ENCODE measurements around the gene RHEBL1.

Gene RHEBL1

DNA sequence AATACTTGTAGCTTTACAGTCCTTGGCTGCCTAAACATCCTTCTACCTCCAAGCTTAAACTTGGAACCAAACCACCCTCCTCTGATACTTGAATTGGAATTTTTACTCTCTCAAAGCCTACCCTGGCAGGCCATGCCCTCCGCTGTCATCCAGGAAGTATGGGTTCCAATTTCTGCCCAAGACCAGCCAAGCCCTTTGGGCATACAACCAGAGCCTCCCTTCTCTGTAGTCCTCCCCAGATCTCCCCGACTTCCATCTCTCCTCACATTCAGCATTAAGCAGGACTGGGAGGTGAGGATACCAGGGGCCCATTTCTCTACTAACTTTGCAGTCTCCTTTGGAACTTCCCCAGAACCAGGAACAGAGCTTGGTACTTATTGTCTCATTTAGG is 25.2 kb upstream of the RHEBL1 start:
- Histone ChIP-seq H3K9ac (ENCODE audit: low read length) (no peak overlapping the region), H3K23ac (ENCODE audit: low read length) (no peak overlapping the region), H3K18ac (ENCODE audit: low read length) (no peak overlapping the region), H4K5ac (ENCODE audit: low read length) (no peak overlapping the region), H3K27ac (ENCODE audit: low read depth, low read length) (no peak overlapping the region), H3K4me2 (ENCODE audit: low read length) (no peak overlapping the region), H3K79me1 (ENCODE audit: low read length) (no peaks in the 10 kb centered on the region), H2BK5ac (ENCODE audit: low read length) (no peak overlapping the region), H3K27me3 (ENCODE audit: insufficient read depth, low read length, poor library complexity) (peaks cover 47% of the 10 kb centered on the region), H3K4me3 (ENCODE audit: low read length) (no peak overlapping the region), H2AK5ac (ENCODE audit: low read length) (no peak overlapping the region), H3K56ac (ENCODE audit: low read length) (no peak overlapping the region), H3K4ac (ENCODE audit: low read depth, low read length) (no peak overlapping the region), H2BK15ac (replicated peaks; ENCODE audit: low read depth) (no peak overlapping the region), H3K36me3 (ENCODE audit: control insufficient read depth, insufficient read depth, low read length) (peaks cover 6% of the 10 kb centered on the region), H3K79me2 (ENCODE audit: control insufficient read depth, insufficient read depth, low read length) (no peaks in the 10 kb centered on the region), H4K8ac (ENCODE audit: low read depth, low read length) (no peak overlapping the region), H2BK120ac (ENCODE audit: low read depth, low read length) (no peak overlapping the region), H3K4me1 (ENCODE audit: control insufficient read depth, low read depth, low read length) (no peaks in the 10 kb centered on the region)
- no CpG with 5 or more reads among the region's 2 CpGs for WGBS (ENCODE audit: extremely low coverage, insufficient coverage, low lambda C conversion rate)
- no peak for DNase-seq

DNA sequence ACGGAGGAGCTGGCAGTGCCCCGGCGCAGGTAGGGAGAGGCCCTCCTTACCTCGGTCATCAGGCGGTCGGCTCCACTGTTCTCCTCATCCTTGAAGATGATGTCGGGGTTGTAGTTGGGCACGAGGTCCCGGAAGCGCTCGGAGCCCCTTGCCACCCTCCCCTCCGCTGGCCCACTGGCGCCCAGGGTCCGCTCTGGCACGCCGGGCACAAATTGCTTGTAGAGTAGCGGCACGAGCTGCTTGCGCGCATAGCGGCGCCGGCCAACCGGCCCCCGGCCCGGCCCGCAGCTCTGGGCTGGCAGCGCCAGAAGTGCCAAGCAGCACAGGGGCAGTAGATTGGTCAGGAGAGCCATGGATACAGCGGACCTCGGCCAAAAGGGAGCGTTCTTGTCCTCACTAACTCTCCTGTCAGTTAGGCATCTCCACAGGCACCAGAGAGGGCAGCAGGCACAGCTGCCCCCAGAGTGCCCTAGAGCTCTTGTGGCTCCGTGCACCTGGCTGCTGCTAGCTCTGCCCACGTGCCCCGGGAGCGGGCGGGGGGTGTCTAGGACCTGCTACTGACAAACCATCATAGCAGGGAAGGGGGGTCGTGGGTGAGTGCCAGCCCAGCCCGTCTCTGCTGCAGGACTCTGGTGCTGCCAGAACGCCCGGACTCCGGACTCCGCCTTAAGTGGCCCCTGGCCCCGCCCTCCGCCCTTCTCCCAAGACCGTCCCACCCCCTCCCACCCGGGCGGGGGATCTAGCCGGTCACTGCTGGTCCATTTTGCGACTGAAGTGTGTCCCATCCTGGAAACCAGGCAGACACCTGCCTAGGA is 24.6 kb upstream of the RHEBL1 start, which contains the start of gene DHH:
Gene DHH (minus strand): TSS at position 642 of the 815 bp plus-strand sequence. CDS start 289 bp downstream, at position 353.
- Histone ChIP-seq H3K4me2 (ENCODE audit: low read length) (peak within 1 kb of the TSS; percentile 3), H3K56ac (ENCODE audit: low read length) (peak within 1 kb of the TSS; percentile 25), H3K79me1 (ENCODE audit: low read length) (no peaks in the 10 kb centered on the region), H4K5ac (ENCODE audit: low read length) (no peak within 1 kb of the TSS), H3K18ac (ENCODE audit: low read length) (no peak within 1 kb of the TSS), H2AK5ac (ENCODE audit: low read length) (no peak within 1 kb of the TSS), H3K4me1 (ENCODE audit: control insufficient read depth, low read depth, low read length) (no peaks in the 10 kb centered on the region), H3K4me3 (ENCODE audit: low read length) (no peak within 1 kb of the TSS), H3K79me2 (ENCODE audit: control insufficient read depth, insufficient read depth, low read length) (no peaks in the 10 kb centered on the region), H3K23ac (ENCODE audit: low read length) (no peak within 1 kb of the TSS), H2BK5ac (ENCODE audit: low read length) (no peak within 1 kb of the TSS), H2BK15ac (replicated peaks; ENCODE audit: low read depth) (no peak within 1 kb of the TSS), H3K27ac (ENCODE audit: low read depth, low read length) (no peak within 1 kb of the TSS), H3K9ac (ENCODE audit: low read length) (no peak within 1 kb of the TSS), H3K36me3 (ENCODE audit: control insufficient read depth, insufficient read depth, low read length) (peaks cover 6% of the 10 kb centered on the region), H3K27me3 (ENCODE audit: insufficient read depth, low read length, poor library complexity) (peaks cover 53% of the 10 kb centered on the region), H3K4ac (ENCODE audit: low read depth, low read length) (no peak within 1 kb of the TSS), H2BK120ac (ENCODE audit: low read depth, low read length) (no peak within 1 kb of the TSS), H4K8ac (ENCODE audit: low read depth, low read length) (no peak within 1 kb of the TSS)
- DNase-seq = no peak
- WGBS (ENCODE audit: extremely low coverage, insufficient coverage, low lambda C conversion rate) = no CpG with 5 or more reads among the region's 49 CpGs

DNA sequence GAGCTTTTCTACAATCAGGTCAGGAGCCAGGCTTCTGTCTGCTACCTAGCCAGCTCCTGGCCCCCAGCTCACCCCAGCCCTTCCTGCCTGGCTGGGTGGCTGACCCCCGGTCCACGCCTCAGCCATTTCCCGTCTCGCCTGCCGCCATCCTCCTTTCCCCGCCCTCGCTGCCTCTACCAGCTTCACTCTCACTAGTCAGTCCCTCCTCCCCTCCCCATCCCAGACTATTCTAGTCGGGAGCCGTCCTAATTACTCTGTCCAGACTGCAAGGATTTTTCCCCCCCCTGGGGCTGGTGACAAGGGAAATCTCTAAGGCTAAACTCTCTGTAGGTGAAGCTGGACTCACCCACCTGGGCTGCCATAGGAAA is 24.0 kb upstream of the RHEBL1 start:
- no peak overlapping the region for H2BK120ac ChIP-seq (ENCODE audit: low read depth, low read length)
- no peak overlapping the region for H3K56ac ChIP-seq (ENCODE audit: low read length)
- no peak overlapping the region for H2AK5ac ChIP-seq (ENCODE audit: low read length)
- no peak overlapping the region for H4K8ac ChIP-seq (ENCODE audit: low read depth, low read length)
- H3K36me3 ChIP-seq (ENCODE audit: control insufficient read depth, insufficient read depth, low read length) = peaks cover 6% of the 10 kb centered on the region
- H4K5ac ChIP-seq (ENCODE audit: low read length) = no peak overlapping the region
- peaks cover 59% of the 10 kb centered on the region for H3K27me3 ChIP-seq (ENCODE audit: insufficient read depth, low read length, poor library complexity)
- H3K79me2 ChIP-seq (ENCODE audit: control insufficient read depth, insufficient read depth, low read length) = no peaks in the 10 kb centered on the region
- no peaks in the 10 kb centered on the region for H3K4me1 ChIP-seq (ENCODE audit: control insufficient read depth, low read depth, low read length)
- no peak overlapping the region for H3K23ac ChIP-seq (ENCODE audit: low read length)
- WGBS (ENCODE audit: extremely low coverage, insufficient coverage, low lambda C conversion rate) = no CpG with 5 or more reads among the region's 9 CpGs
- no peak overlapping the region for H3K18ac ChIP-seq (ENCODE audit: low read length)
- H2BK15ac ChIP-seq (replicated peaks; ENCODE audit: low read depth) = no peak overlapping the region
- no peak overlapping the region for H3K4me2 ChIP-seq (ENCODE audit: low read length)
- no peak overlapping the region for H3K9ac ChIP-seq (ENCODE audit: low read length)
- no peak overlapping the region for H3K27ac ChIP-seq (ENCODE audit: low read depth, low read length)
- no peak for DNase-seq
- H3K79me1 ChIP-seq (ENCODE audit: low read length) = no peaks in the 10 kb centered on the region
- no peak overlapping the region for H3K4ac ChIP-seq (ENCODE audit: low read depth, low read length)
- no peak overlapping the region for H3K4me3 ChIP-seq (ENCODE audit: low read length)
- H2BK5ac ChIP-seq (ENCODE audit: low read length) = no peak overlapping the region

DNA sequence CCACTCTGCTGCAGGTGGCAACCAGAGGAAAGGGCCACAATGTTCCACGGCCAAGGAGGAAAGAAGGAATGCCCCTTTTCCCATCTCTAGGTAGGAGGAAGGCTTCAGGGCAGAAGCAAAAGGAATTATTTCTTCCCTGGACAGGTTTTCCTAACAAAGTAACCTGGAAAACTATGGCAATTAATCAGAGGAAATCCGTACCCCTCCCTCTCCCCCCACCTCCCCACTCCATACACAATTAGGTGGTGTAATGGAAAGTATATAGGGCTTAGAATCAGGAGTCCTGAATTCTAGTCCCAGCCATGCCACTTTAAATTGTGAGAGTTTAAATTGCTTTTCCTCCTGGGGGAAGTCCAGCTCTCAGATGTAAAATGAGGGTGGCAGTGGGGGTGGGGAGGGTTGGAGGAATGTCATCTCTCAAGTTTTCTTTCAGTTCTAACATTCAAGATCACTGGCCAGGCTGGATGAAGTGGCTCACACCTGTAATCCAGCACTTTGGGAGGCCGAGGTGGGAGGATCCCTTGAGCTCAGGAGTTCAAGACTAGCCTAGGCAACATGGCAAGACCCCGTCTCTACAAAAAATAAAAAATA is 23.1 kb upstream of the RHEBL1 start:
- Histone ChIP-seq H3K27me3 (ENCODE audit: insufficient read depth, low read length, poor library complexity) (peaks cover 63% of the 10 kb centered on the region), H3K4me2 (ENCODE audit: low read length) (no peak overlapping the region), H4K5ac (ENCODE audit: low read length) (no peak overlapping the region), H3K27ac (ENCODE audit: low read depth, low read length) (no peak overlapping the region), H2BK5ac (ENCODE audit: low read length) (no peak overlapping the region), H3K4ac (ENCODE audit: low read depth, low read length) (no peak overlapping the region), H3K4me3 (ENCODE audit: low read length) (no peak overlapping the region), H3K36me3 (ENCODE audit: control insufficient read depth, insufficient read depth, low read length) (peaks cover 6% of the 10 kb centered on the region), H2AK5ac (ENCODE audit: low read length) (no peak overlapping the region), H3K9ac (ENCODE audit: low read length) (no peak overlapping the region), H2BK15ac (replicated peaks; ENCODE audit: low read depth) (no peak overlapping the region), H3K79me1 (ENCODE audit: low read length) (no peaks in the 10 kb centered on the region), H3K23ac (ENCODE audit: low read length) (no peak overlapping the region), H3K18ac (ENCODE audit: low read length) (no peak overlapping the region), H3K56ac (ENCODE audit: low read length) (no peak overlapping the region), H3K4me1 (ENCODE audit: control insufficient read depth, low read depth, low read length) (peaks cover 3% of the 10 kb centered on the region), H3K79me2 (ENCODE audit: control insufficient read depth, insufficient read depth, low read length) (no peaks in the 10 kb centered on the region), H4K8ac (ENCODE audit: low read depth, low read length) (no peak overlapping the region), H2BK120ac (ENCODE audit: low read depth, low read length) (no peak overlapping the region)
- WGBS (ENCODE audit: extremely low coverage, insufficient coverage, low lambda C conversion rate) = no CpG with 5 or more reads among the region's 4 CpGs
- DNase-seq = no peak

DNA sequence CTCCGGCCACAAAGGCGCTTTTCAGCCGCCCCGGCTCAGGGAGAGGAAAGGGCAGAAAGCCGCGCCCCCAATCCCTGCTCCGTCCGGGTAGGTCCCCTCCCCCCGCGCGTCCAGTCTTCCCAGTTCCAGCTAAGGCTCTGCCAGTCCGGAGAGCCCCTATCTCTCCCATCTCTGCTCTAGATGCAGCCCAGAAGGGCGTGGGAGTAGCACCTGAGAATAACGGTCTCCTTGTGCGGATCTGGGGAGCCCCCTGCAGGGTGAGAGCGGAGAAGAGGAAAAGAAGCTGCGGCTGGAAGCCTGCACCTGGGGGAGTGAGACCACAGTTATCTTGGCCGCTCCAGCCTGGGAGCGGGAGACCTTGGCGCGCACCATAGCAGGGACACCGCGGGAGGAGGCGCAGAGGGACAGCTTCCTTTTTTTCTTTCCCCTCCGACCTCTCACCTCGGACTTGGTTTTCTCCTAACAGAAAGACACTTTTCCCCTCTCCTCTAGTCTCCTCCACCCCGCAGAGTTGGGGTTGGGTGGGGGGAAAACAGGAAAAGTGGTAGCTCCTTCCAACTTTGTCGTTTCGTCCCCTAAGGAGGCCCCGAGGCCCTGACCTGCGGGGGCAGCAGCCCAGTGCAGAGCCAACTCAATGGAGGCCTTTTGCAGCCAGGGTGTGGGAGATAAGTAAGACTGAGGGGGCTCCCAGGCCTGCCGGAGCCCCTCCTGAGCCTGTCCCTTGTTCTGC is 22.5 kb upstream of the RHEBL1 start:
- H3K18ac ChIP-seq (ENCODE audit: low read length) = no peak overlapping the region
- no CpG with 5 or more reads among the region's 32 CpGs for WGBS (ENCODE audit: extremely low coverage, insufficient coverage, low lambda C conversion rate)
- peaks cover 1% of the 10 kb centered on the region for H3K36me3 ChIP-seq (ENCODE audit: control insufficient read depth, insufficient read depth, low read length)
- no peak overlapping the region for H2BK5ac ChIP-seq (ENCODE audit: low read length)
- no peak overlapping the region for H3K4me3 ChIP-seq (ENCODE audit: low read length)
- no peak overlapping the region for H3K23ac ChIP-seq (ENCODE audit: low read length)
- peaks cover 3% of the 10 kb centered on the region for H3K4me1 ChIP-seq (ENCODE audit: control insufficient read depth, low read depth, low read length)
- H2BK15ac ChIP-seq (replicated peaks; ENCODE audit: low read depth) = no peak overlapping the region
- no peak overlapping the region for H3K56ac ChIP-seq (ENCODE audit: low read length)
- DNase-seq = peak; percentile 76
- H3K27ac ChIP-seq (ENCODE audit: low read depth, low read length) = no peak overlapping the region
- no peak overlapping the region for H2AK5ac ChIP-seq (ENCODE audit: low read length)
- no peaks in the 10 kb centered on the region for H3K79me2 ChIP-seq (ENCODE audit: control insufficient read depth, insufficient read depth, low read length)
- H2BK120ac ChIP-seq (ENCODE audit: low read depth, low read length) = no peak overlapping the region
- H3K9ac ChIP-seq (ENCODE audit: low read length) = no peak overlapping the region
- no peak overlapping the region for H4K8ac ChIP-seq (ENCODE audit: low read depth, low read length)
- H3K79me1 ChIP-seq (ENCODE audit: low read length) = no peaks in the 10 kb centered on the region
- H3K27me3 ChIP-seq (ENCODE audit: insufficient read depth, low read length, poor library complexity) = peaks cover 63% of the 10 kb centered on the region
- no peak overlapping the region for H3K4ac ChIP-seq (ENCODE audit: low read depth, low read length)
- no peak overlapping the region for H4K5ac ChIP-seq (ENCODE audit: low read length)
- H3K4me2 ChIP-seq (ENCODE audit: low read length) = no peak overlapping the region
